H9 (cell line): ENCODE data around the gene BBS2. TPM values are rescaled to one million over a fixed set of nuclear protein-coding genes. Genes with fewer than 3 reads are reported as not detected.

Experiments
- DNase-seq: peaks from one replicate; pipeline ENCODE4 v3.0.0-alpha.2; 2017
- H2AFZ ChIP-seq: one replicate; pipeline ENCODE4 v1.6.1; 2013; ENCODE audit warnings: mild to moderate bottlenecking, low read length, control low read depth, moderate library complexity
- H2AK5ac ChIP-seq: 2 replicates; pipeline ENCODE4 v1.6.1; 2013; ENCODE audit warnings: low read length, control low read depth, mixed read lengths; ENCODE audit not compliant: insufficient read length
- H2BK120ac ChIP-seq: one replicate; pipeline ENCODE4 v1.6.1; 2013; ENCODE audit warnings: low read depth, mild to moderate bottlenecking, low read length, control low read depth, inconsistent platforms; ENCODE audit not compliant: poor library complexity, severe bottlenecking
- H2BK12ac ChIP-seq: 2 replicates; pipeline ENCODE4 v1.6.1; 2013; ENCODE audit warnings: low read length, control low read depth, mixed read lengths, low read depth; ENCODE audit not compliant: insufficient read length
- H2BK15ac ChIP-seq: 2 replicates; pipeline ENCODE4 v1.6.1; 2013; ENCODE audit warnings: low read depth, low read length, control low read depth
- H2BK20ac ChIP-seq: one replicate; pipeline ENCODE4 v1.6.1; 2013; ENCODE audit warnings: low read depth, mild to moderate bottlenecking, low read length, control low read depth, inconsistent platforms; ENCODE audit not compliant: poor library complexity, severe bottlenecking
- H2BK5ac ChIP-seq: 2 replicates; pipeline ENCODE4 v1.6.1; 2013; ENCODE audit warnings: low read length, control low read depth, mixed read lengths; ENCODE audit not compliant: insufficient read length
- H3K14ac ChIP-seq: 2 replicates; pipeline ENCODE4 v1.6.1; 2013; ENCODE audit warnings: low read length, control low read depth; ENCODE audit not compliant: insufficient read depth
- H3K18ac ChIP-seq: 2 replicates; pipeline ENCODE4 v1.6.1; 2013; ENCODE audit warnings: low read depth, mild to moderate bottlenecking, mixed read lengths, low read length, control low read depth; ENCODE audit not compliant: insufficient read length
- H3K23ac ChIP-seq: 2 replicates; pipeline ENCODE4 v1.6.1; 2013; ENCODE audit warnings: low read length, control low read depth, mixed read lengths, low read depth; ENCODE audit not compliant: insufficient read length
- H3K23me2 ChIP-seq: 2 replicates; pipeline ENCODE4 v1.6.1; 2013; ENCODE audit warnings: low read depth, mild to moderate bottlenecking, mixed read lengths, low read length, control low read depth; ENCODE audit not compliant: insufficient read length, poor library complexity, severe bottlenecking
- H3K27ac ChIP-seq: 2 replicates; pipeline ENCODE4 v1.5.1; 2013; ENCODE audit warnings: low read length, control low read depth, mixed read lengths, low read depth; ENCODE audit not compliant: insufficient read length
- H3K27me3 ChIP-seq: 2 replicates; pipeline ENCODE4 v1.6.1; 2013; ENCODE audit warnings: low read length, control low read depth, inconsistent platforms; ENCODE audit not compliant: insufficient read depth
- H3K4ac ChIP-seq: 2 replicates; pipeline ENCODE4 v1.6.1; 2013; ENCODE audit warnings: low read depth, mild to moderate bottlenecking, control low read depth, inconsistent platforms, low read length, moderate library complexity
- H3K4me1 ChIP-seq: 2 replicates; pipeline ENCODE4 v1.6.1; 2013; ENCODE audit warnings: low read length, control low read depth, inconsistent platforms; ENCODE audit not compliant: insufficient read depth
- H3K4me2 ChIP-seq: 2 replicates; pipeline ENCODE4 v1.6.1; 2013; ENCODE audit warnings: low read length, control low read depth, mixed read lengths; ENCODE audit not compliant: insufficient read length, insufficient read depth
- H3K56ac ChIP-seq: 2 replicates; pipeline ENCODE4 v1.6.1; 2013; ENCODE audit warnings: low read depth, mild to moderate bottlenecking, mixed read lengths, low read length, control low read depth; ENCODE audit not compliant: insufficient read length
- H3K79me1 ChIP-seq: 2 replicates; pipeline ENCODE4 v1.6.1; 2013; ENCODE audit warnings: low read depth, mild to moderate bottlenecking, moderate library complexity, low read length, control low read depth, inconsistent platforms; ENCODE audit not compliant: insufficient read depth, poor library complexity, severe bottlenecking
- H3K79me2 ChIP-seq: 2 replicates; pipeline ENCODE4 v1.6.1; 2013; ENCODE audit warnings: low read length, control low read depth, inconsistent platforms; ENCODE audit not compliant: insufficient read depth
- H3K9ac ChIP-seq: 2 replicates; pipeline ENCODE4 v1.6.1; 2013; ENCODE audit warnings: low read length, control low read depth, mixed read lengths; ENCODE audit not compliant: insufficient read length; ENCODE audit errors: extremely low read depth
- H3K9me3 ChIP-seq: one replicate; pipeline ENCODE4 v1.6.1; 2013; ENCODE audit warnings: low read depth, low read length, inconsistent platforms; ENCODE audit not compliant: control insufficient read depth
- H3T11ph ChIP-seq: one replicate; pipeline ENCODE4 v1.6.1; 2013; ENCODE audit warnings: mild to moderate bottlenecking, low read length, control low read depth, inconsistent platforms
- H4K20me1 ChIP-seq: one replicate; pipeline ENCODE4 v1.6.1; 2013; ENCODE audit not compliant: control insufficient read depth, insufficient read length, insufficient read depth
- H4K5ac ChIP-seq: 2 replicates; pipeline ENCODE4 v1.6.1; 2013; ENCODE audit warnings: low read depth, mild to moderate bottlenecking, mixed read lengths, low read length, control low read depth; ENCODE audit not compliant: insufficient read length
- H4K8ac ChIP-seq: replicated peaks from 2 replicates; pipeline ENCODE4 v1.6.1; 2013; ENCODE audit warnings: low read length, control low read depth, mixed read lengths, low read depth; ENCODE audit not compliant: insufficient read length
- H4K91ac ChIP-seq: 2 replicates; pipeline ENCODE4 v1.6.1; 2013; ENCODE audit warnings: low read depth, mild to moderate bottlenecking, moderate library complexity, mixed read lengths, low read length, control low read depth; ENCODE audit not compliant: insufficient read length
- H3K27ac Mint-ChIP-seq, 3 experiments: 2 replicates in 2 of 3; 3 replicates in 1 of 3; pipeline ENCODE4 v1.8.0; 2020 to 2021; ENCODE audit warnings: mixed read lengths in 3 of 3, mild to moderate bottlenecking in 1 of 3, moderate library complexity in 1 of 3
- H3K27me3 Mint-ChIP-seq: 2 replicates; pipeline ENCODE4 v1.8.0; 2021; ENCODE audit warnings: low read depth, mild to moderate bottlenecking, moderate library complexity, mixed read lengths
- H3K36me3 Mint-ChIP-seq, 3 experiments: 2 replicates in 2 of 3; 3 replicates in 1 of 3; pipeline ENCODE4 v1.8.0; 2020 to 2021; ENCODE audit warnings: low read depth in 3 of 3, mixed read lengths in 3 of 3; ENCODE audit not compliant: insufficient read depth in 1 of 3
- H3K4me1 Mint-ChIP-seq, 2 experiments: 2 replicates each; pipeline ENCODE4 v1.8.0; 2020; ENCODE audit warnings: mixed read lengths in 2 of 2
- H3K4me3 Mint-ChIP-seq, 2 experiments: 2 replicates in 1 of 2; 3 replicates in 1 of 2; pipeline ENCODE4 v1.8.0; 2020 to 2021; ENCODE audit warnings: mild to moderate bottlenecking in 2 of 2, mixed read lengths in 2 of 2, moderate library complexity in 1 of 2
- H3K9me3 Mint-ChIP-seq, 2 experiments: 2 replicates in 1 of 2; 3 replicates in 1 of 2; pipeline ENCODE4 v1.8.0; 2020; ENCODE audit warnings: mild to moderate bottlenecking in 2 of 2, mixed read lengths in 2 of 2, moderate library complexity in 1 of 2
- CTCF ChIP-seq: fragments of 200-600 bp; sonication (generic); conservative IDR thresholded peaks from 3 replicates; pipeline ENCODE4 v1.8.0; 2021; ENCODE audit warnings: antibody characterized with exemption, mild to moderate bottlenecking
- WGBS: extraction: QIAGEN DNeasy Blood & Tissue Kit; methylation state at CpG from one replicate; pipeline ENCODE4 v1.1.7; 2013; ENCODE audit warnings: missing lambda C conversion rate, low lambda C conversion rate, mixed read lengths; ENCODE audit not compliant: insufficient read length; ENCODE audit errors: extremely low coverage; 5-methylcytosine and 5-hydroxymethylcytosine counted together
- total RNA-seq: library from RNA; stranded (reverse); gene quantifications from 2 replicates; pipeline ENCODE4 v1.2.1, GENCODE V29; 2021

BBS2 gene
- total RNA-seq, 1 experiment from 2014 or later, result 13.1 TPM

DNA sequence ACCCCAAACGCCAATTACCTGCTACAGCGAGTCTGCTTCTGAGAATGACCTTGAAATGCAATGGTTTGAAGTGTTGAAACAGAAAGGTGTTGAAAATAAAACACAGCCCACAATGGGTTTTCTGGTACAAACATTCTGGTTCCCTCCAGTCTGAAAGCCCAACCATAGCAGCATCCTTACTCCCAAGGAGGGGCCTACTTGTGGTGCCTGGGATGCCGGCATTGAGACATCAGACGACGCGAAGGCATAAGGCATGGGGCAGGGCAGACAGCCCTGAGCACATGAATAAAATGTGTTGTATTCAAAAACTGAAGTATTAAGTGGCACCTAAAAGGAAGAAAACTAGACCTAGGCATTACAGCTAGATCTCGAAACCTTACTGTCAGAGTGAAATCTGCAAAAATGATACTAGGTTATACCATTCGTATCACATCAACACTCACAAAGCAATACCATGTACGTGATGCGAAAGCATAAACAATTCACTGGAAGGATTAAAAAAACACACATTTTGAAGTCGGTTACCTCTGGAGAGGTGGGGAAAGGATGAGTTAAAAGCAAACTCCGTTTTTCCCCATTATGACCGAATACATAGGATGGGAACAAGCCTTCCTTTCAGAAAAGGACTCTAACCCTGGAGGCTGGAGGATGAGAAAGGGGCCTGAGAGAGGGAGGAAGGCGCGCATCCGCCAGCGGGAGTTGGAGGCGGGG, 69.4 kb downstream of the BBS2 start:
- Histone ChIP-seq H2AFZ (no peak overlapping the region), H3K4me2 (peak overlapping the region; percentile 94), H3K79me2 (peaks cover 34% of the 10 kb centered on the region), H4K91ac (no peak overlapping the region), H4K8ac (no peak overlapping the region), H3K4ac (no peak overlapping the region), H3K14ac (peak overlapping the region; percentile 93), H2BK120ac (no peak overlapping the region), H3K23me2 (peaks cover 14% of the 10 kb centered on the region), H2BK20ac (no peak overlapping the region), H3K27me3 (no peaks in the 10 kb centered on the region), H3K9me3 (no peaks in the 10 kb centered on the region), H2AK5ac (no peak overlapping the region), H3K27ac (no peak overlapping the region), H2BK15ac (no peak overlapping the region), H3K56ac (no peak overlapping the region), H3K4me1 (peaks cover 5% of the 10 kb centered on the region; the same call in 1 of the 2 replicates), H3T11ph (no peak overlapping the region), H4K5ac (no peak overlapping the region), H3K9ac (peak overlapping the region; percentile 95), H3K79me1 (peaks cover 9% of the 10 kb centered on the region), H3K23ac (no peak overlapping the region), H4K20me1 (no peaks in the 10 kb centered on the region), H3K18ac (peak overlapping the region; percentile 84), H2BK5ac (no peak overlapping the region), H2BK12ac (no peak overlapping the region)
- Mint-ChIP-seq H3K27ac (peak overlapping the region; percentile 94 to 99 (median 97); a peak in 6 of 7 replicates), H3K27me3 (no peaks in the 10 kb centered on the region), H3K9me3 (no peaks in the 10 kb centered on the region; a peak in 1 of 5 replicates), H3K36me3 (peaks cover 20 to 47% (median 43%) of the 10 kb centered on the region in 3 experiments), H3K4me1 (peaks cover 17 to 23% of the 10 kb centered on the region in 2 experiments), H3K4me3 (peak overlapping the region; percentile 96 to 99)
- TF ChIP-seq CTCF, result no peak
- no CpG with 5 or more reads among the region's 18 CpGs for WGBS
- DNase-seq, result no peak
